Breast epithelium (tissue), 3 donors: ENCODE results near the gene ATP6V0B.

Experiments used
- POLR2A ChIP-seq: fragments of 450-650 bp; IDR thresholded peaks from one replicate; pipeline ENCODE4 v1.6.1; 2016; ENCODE audit warnings: antibody characterized with exemption, mild to moderate bottlenecking, moderate library complexity
- POLR2AphosphoS5 ChIP-seq, 3 donors: sonication (generic); formaldehyde crosslinking; IDR thresholded peaks; one replicate each; pipeline ENCODE4 v1.6.1; 2017; ENCODE audit warnings: antibody characterized with exemption in 3 of 3
- TF ChIP-seq, protein P1 (sequence below), 3 donors: fragments of 450-650 bp; IDR thresholded peaks; one replicate each; pipeline ENCODE4 v1.5.1; 2016 to 2017; ENCODE audit warnings: antibody characterized with exemption in 3 of 3, mild to moderate bottlenecking in 3 of 3, moderate library complexity in 3 of 3

GRCh38 chr1:43936431-43937151 is 38.2 kb upstream of the ATP6V0B start:
- TF ChIP-seq, protein P1, sequence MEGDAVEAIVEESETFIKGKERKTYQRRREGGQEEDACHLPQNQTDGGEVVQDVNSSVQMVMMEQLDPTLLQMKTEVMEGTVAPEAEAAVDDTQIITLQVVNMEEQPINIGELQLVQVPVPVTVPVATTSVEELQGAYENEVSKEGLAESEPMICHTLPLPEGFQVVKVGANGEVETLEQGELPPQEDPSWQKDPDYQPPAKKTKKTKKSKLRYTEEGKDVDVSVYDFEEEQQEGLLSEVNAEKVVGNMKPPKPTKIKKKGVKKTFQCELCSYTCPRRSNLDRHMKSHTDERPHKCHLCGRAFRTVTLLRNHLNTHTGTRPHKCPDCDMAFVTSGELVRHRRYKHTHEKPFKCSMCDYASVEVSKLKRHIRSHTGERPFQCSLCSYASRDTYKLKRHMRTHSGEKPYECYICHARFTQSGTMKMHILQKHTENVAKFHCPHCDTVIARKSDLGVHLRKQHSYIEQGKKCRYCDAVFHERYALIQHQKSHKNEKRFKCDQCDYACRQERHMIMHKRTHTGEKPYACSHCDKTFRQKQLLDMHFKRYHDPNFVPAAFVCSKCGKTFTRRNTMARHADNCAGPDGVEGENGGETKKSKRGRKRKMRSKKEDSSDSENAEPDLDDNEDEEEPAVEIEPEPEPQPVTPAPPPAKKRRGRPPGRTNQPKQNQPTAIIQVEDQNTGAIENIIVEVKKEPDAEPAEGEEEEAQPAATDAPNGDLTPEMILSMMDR (IDR thresholded peaks at IDR 0.05): peak in 1 of 3 donors; percentile 25
- TF ChIP-seq POLR2A: no peak
- TF ChIP-seq POLR2AphosphoS5 (IDR thresholded peaks at IDR 0.05): no peak
